HCT116 (cell line): ENCODE data around the gene TESK1. TPM values are rescaled to one million over a fixed set of nuclear protein-coding genes. Genes with fewer than 3 reads are reported as not detected.

Source experiments
- ATAC-seq: fragments of 200-7000 bp; cut with Tn5 transposase; 2 replicates; pipeline ENCODE4 v1.9.1; 2020; ENCODE audit warnings: mild to moderate bottlenecking, moderate library complexity
- BruUV-seq: library from RNA; stranded (reverse); fragments of 400-500 nt; replicated peaks from 2 replicates; lab custom pipeline; 2021; lab: Mats Ljungman, UMichigan
- CTCF ChIA-PET: fragments of 300-600 bp; sonication (Branson Sonifier 250); formaldehyde crosslinking; loops from one replicate; lab custom pipeline; 2021; ENCODE audit warnings: antibody characterized with exemption; lab: Charles Lee
- POLR2A ChIA-PET: fragments of 300-600, 350-600 bp; sonication (Branson Sonifier 250); formaldehyde crosslinking; loops from one replicate; lab custom pipeline; 2021; ENCODE audit warnings: antibody characterized with exemption; lab: Charles Lee
- RAD21 ChIA-PET, 2 experiments: fragments of 300-600 bp; sonication (Branson Sonifier 250); formaldehyde crosslinking; loops; one replicate each; lab custom pipeline; 2023; ENCODE audit warnings: low total read pairs in 2 of 2; ENCODE audit not compliant: uncharacterized antibody in 2 of 2, unreplicated experiment in 2 of 2, low non-redundant PET in 1 of 2; lab: Charles Lee
- DNase-seq: peaks from one replicate; pipeline ENCODE4 v3.0.0-alpha.2; 2010; ENCODE audit warnings: low read depth, low spot score
- H2AFZ ChIP-seq: fragments of 200-600 bp; shearing (Covaris generic), sonication (generic); 2 replicates; pipeline ENCODE4 v1.6.1; 2017; ENCODE audit warnings: low read depth, mixed run types, mixed read lengths, antibody characterized with exemption, low read length; ENCODE audit not compliant: poor library complexity, severe bottlenecking
- H3K27ac ChIP-seq: 2 replicates; pipeline ENCODE4 v1.5.1; 2012; ENCODE audit warnings: low read depth, low read length
- H3K27me3 ChIP-seq: fragments of 200-600 bp; sonication (generic); 2 replicates; pipeline ENCODE4 v1.6.1; 2016; ENCODE audit warnings: mixed run types, low read length, mixed read lengths; ENCODE audit not compliant: insufficient read depth
- H3K36me3 ChIP-seq, 2 experiments: fragments of 200-500 bp in 1 of 2; fragments of 200-600 bp in 1 of 2; sonication (Bioruptor generic) in 1 of 2; sonication (generic) in 1 of 2; 2 replicates each; pipeline versions ENCODE4 v1.5.1 to v1.6.1; 2014 to 2016; ENCODE audit warnings: low read length in 2 of 2, inconsistent platforms in 1 of 2, mixed read lengths in 1 of 2, mixed run types in 1 of 2; ENCODE audit not compliant: insufficient read depth in 2 of 2, control insufficient read depth in 1 of 2
- H3K4me1 ChIP-seq, 2 experiments: fragments of 200-600 bp in 1 of 2; sonication (generic) in 1 of 2; 2 replicates each; pipeline versions ENCODE4 v1.5.1 to v1.6.1; 2012 to 2017; ENCODE audit warnings: low read length in 2 of 2, inconsistent platforms in 1 of 2, mild to moderate bottlenecking in 1 of 2, mixed read lengths in 1 of 2, mixed run types in 1 of 2, moderate library complexity in 1 of 2; ENCODE audit not compliant: insufficient read depth in 2 of 2, control insufficient read depth in 1 of 2
- H3K4me2 ChIP-seq: fragments of 200-600 bp; sonication (generic); 2 replicates; pipeline ENCODE4 v1.6.1; 2017; ENCODE audit warnings: mixed run types, low read length, mixed read lengths
- H3K4me3 ChIP-seq, 2 experiments: fragments of 200-600 bp in 1 of 2; sonication (generic) in 1 of 2; replicated peaks in 1 of 2; 2 replicates each; pipeline ENCODE4 v1.5.1; 2011 to 2016; ENCODE audit warnings: low read length in 2 of 2, control low read depth in 1 of 2, low read depth in 1 of 2, mild to moderate bottlenecking in 1 of 2, mixed read lengths in 1 of 2, mixed run types in 1 of 2
- H3K79me2 ChIP-seq: fragments of 200-600 bp; sonication (generic); 2 replicates; pipeline ENCODE4 v1.6.1; 2017; ENCODE audit warnings: mild to moderate bottlenecking, mixed run types, low read length, moderate library complexity, mixed read lengths; ENCODE audit not compliant: insufficient read depth
- H3K9ac ChIP-seq: fragments of 200-600 bp; sonication (generic); 2 replicates; pipeline ENCODE4 v1.6.1; 2016; ENCODE audit warnings: low read length, mixed read lengths
- H3K9me2 ChIP-seq: fragments of 200-600 bp; sonication (generic), shearing (Covaris generic); 2 replicates; pipeline ENCODE4 v1.6.1; 2017; ENCODE audit warnings: mixed run types, mild to moderate bottlenecking, moderate library complexity; ENCODE audit not compliant: insufficient read depth
- H3K9me3 ChIP-seq, 2 experiments: fragments of 200-500 bp in 1 of 2; fragments of 200-600 bp in 1 of 2; sonication (Bioruptor generic) in 1 of 2; sonication (generic) in 1 of 2; 2 replicates each; pipeline ENCODE4 v1.6.1; 2014 to 2017; ENCODE audit warnings: low read length in 2 of 2, mixed read lengths in 2 of 2, inconsistent platforms in 1 of 2, low read depth in 1 of 2, mild to moderate bottlenecking in 1 of 2, mixed run types in 1 of 2, moderate library complexity in 1 of 2; ENCODE audit not compliant: control insufficient read depth in 1 of 2, insufficient read depth in 1 of 2
- H4K20me1 ChIP-seq: fragments of 200-600 bp; sonication (generic), shearing (Covaris generic); 2 replicates; pipeline ENCODE4 v1.6.1; 2017; ENCODE audit warnings: mixed run types, mild to moderate bottlenecking, moderate library complexity; ENCODE audit not compliant: insufficient read depth
- EZH2phosphoT487 ChIP-seq: fragments of 200-600 bp; IDR thresholded peaks from 2 replicates; pipeline ENCODE4 v1.6.1; 2018; ENCODE audit warnings: antibody characterized with exemption, borderline replicate concordance
- ZNF274 ChIP-seq: fragments of 200-500 bp; sonication (Bioruptor generic); IDR thresholded peaks from 2 replicates; pipeline ENCODE4 v1.6.1; 2014; ENCODE audit warnings: mild to moderate bottlenecking, low read depth, low read length, inconsistent platforms
- intact Hi-C: fragments of 100-400 bp; cut with micrococcal nuclease; formaldehyde crosslinking; loops from 2 replicates; pipeline ENCODE4 v1.10.0; 2022
- total RNA-seq: library from RNA; stranded (reverse); gene quantifications from one replicate; pipeline ENCODE4 v1.2.1, GENCODE V29; 2021; ENCODE audit not compliant: unreplicated experiment
- TF ChIP-seq, protein P1 (sequence below): IDR thresholded peaks from 2 replicates; pipeline ENCODE4 v1.6.1; 2012
- TF ChIP-seq, protein P2 (sequence below), 3 experiments: fragments of 200-600 bp in 1 of 3; sonication (generic) in 1 of 3; IDR thresholded peaks in 2 of 3; conservative IDR thresholded peaks in 1 of 3; 2 replicates each; pipeline ENCODE4 v1.5.1; 2012 to 2017; ENCODE audit warnings: low read depth in 2 of 3, low read length in 2 of 3, antibody characterized with exemption in 1 of 3, borderline replicate concordance in 1 of 3, control low read depth in 1 of 3, mild to moderate bottlenecking in 1 of 3, mixed read lengths in 1 of 3, mixed run types in 1 of 3, moderate library complexity in 1 of 3; ENCODE audit not compliant: insufficient read depth in 1 of 3

The TESK1 gene
- total RNA-seq, 1 experiment from 2014 or later: 26.6 TPM

DNA sequence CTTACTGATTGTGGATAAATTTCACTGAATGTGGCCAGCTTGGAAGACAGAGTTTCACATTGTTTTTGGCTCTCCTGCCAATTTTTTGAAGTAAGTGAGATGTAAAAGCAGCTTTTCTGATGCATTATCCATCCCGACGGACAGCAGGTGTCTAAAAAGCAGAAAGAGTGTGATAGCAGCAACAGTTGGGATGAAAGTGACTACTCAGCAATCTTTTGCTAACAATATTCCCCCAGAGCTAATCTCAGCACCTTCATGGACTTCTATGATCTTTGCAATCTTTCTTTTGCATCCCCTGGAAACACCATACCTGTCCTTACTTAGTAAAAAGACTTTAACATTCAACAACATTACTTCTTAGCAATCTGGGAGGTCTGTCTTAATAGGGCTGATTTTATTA, 7.8 kb downstream of the TESK1 start:
- ATAC-seq (no peak), DNase-seq (no peak)
- H3K4me2 ChIP-seq: no peak overlapping the region
- intact Hi-C loops: no loop called here
- ChIA-PET RAD21 (no interaction called here), CTCF (interaction anchor here (1.1 kb wide), 1 partner anchor 9 kb away, joined by 3 read pairs; no protein-coding TSS in a partner anchor), POLR2A (no interaction called here)
- H2AFZ ChIP-seq: no peak overlapping the region
- no peak overlapping the region for H3K4me3 ChIP-seq
- H3K79me2 ChIP-seq: no peaks in the 10 kb centered on the region
- H3K27me3 ChIP-seq: no peaks in the 10 kb centered on the region
- H3K36me3 ChIP-seq: peaks cover 3 to 10% of the 10 kb centered on the region in 2 experiments; a peak in 3 of 4 replicates
- no peaks in the 10 kb centered on the region for H3K9me2 ChIP-seq
- no TSS peak for BruUV-seq
- no peak for TF ChIP-seq EZH2phosphoT487
- TF ChIP-seq, protein P1, sequence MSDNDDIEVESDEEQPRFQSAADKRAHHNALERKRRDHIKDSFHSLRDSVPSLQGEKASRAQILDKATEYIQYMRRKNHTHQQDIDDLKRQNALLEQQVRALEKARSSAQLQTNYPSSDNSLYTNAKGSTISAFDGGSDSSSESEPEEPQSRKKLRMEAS: no peak
- H3K9me3 ChIP-seq: no peaks in the 10 kb centered on the region
- no peak overlapping the region for H3K9ac ChIP-seq
- H4K20me1 ChIP-seq: no peaks in the 10 kb centered on the region
- no peaks in the 10 kb centered on the region for H3K4me1 ChIP-seq
- H3K27ac ChIP-seq: no peak overlapping the region

DNA sequence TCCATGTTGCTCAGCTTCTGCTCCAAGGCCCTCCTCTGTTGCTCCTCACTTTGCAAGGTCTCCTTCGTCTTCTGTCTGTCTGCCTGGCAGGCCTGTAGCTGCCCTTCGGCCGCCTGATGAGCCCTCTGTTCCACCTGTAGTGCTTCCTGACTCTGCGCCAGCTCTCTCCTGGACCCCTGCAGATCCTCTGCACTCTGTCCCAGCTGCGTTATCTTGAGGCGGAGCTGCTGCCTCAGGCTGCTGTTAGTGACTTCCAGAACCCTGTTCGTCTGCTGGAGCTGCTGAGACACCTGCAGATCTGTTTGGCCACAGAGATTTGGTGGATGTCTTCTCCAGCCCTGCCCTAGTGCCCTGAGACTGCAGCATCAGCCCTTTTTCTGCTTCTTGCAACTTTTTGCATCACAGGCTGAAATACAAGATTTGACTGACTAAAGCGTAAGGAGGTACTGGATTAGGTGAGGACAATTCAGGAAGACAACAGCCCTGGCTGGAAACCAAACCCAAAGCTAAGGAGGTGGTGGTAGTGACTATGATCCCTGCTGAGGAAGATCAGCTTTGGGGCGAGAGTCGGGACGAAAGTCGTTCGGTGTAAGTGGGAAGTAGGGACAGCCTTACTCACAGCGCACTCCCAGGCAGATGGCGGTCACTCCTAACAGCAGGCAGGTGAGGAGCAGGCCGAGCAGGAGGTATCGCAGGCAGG, 11.1 kb downstream of the TESK1 start:
- Histone ChIP-seq H3K9me3 (no peaks in the 10 kb centered on the region), H3K4me3 (no peak overlapping the region), H3K27me3 (no peaks in the 10 kb centered on the region), H3K9me2 (no peaks in the 10 kb centered on the region)
- RAD21 ChIA-PET: no interaction called here
- intact Hi-C loops: no loop called here
- CTCF ChIA-PET: interaction anchor here (1.6 kb wide), 1 partner anchor 12 kb away, joined by 5 read pairs; no protein-coding TSS in a partner anchor
- TF ChIP-seq, protein P2, sequence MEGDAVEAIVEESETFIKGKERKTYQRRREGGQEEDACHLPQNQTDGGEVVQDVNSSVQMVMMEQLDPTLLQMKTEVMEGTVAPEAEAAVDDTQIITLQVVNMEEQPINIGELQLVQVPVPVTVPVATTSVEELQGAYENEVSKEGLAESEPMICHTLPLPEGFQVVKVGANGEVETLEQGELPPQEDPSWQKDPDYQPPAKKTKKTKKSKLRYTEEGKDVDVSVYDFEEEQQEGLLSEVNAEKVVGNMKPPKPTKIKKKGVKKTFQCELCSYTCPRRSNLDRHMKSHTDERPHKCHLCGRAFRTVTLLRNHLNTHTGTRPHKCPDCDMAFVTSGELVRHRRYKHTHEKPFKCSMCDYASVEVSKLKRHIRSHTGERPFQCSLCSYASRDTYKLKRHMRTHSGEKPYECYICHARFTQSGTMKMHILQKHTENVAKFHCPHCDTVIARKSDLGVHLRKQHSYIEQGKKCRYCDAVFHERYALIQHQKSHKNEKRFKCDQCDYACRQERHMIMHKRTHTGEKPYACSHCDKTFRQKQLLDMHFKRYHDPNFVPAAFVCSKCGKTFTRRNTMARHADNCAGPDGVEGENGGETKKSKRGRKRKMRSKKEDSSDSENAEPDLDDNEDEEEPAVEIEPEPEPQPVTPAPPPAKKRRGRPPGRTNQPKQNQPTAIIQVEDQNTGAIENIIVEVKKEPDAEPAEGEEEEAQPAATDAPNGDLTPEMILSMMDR (IDR thresholded peaks at IDR 0.05 in 2 of 3, conservative IDR thresholded peaks at IDR 0.05 in 1 of 3; ENCODE audit: borderline replicate concordance in 1 of 3, insufficient read depth in 1 of 3, low read depth in 2 of 3, low read length in 2 of 3): no peak
- TF ChIP-seq ZNF274: no peak
- TF ChIP-seq, protein P1: no peak
- TF ChIP-seq, all 23 proteins: peak for 0
- H4K20me1 ChIP-seq: no peaks in the 10 kb centered on the region
- H3K36me3 ChIP-seq: no peaks in the 10 kb centered on the region
- DNase-seq (no peak), ATAC-seq (no peak)
- no peaks in the 10 kb centered on the region for H3K79me2 ChIP-seq
- no peak overlapping the region for H3K4me2 ChIP-seq
- no peaks in the 10 kb centered on the region for H3K4me1 ChIP-seq
- POLR2A ChIA-PET: no interaction called here
- no peak overlapping the region for H3K27ac ChIP-seq
- no peak overlapping the region for H3K9ac ChIP-seq
- BruUV-seq: no TSS peak
- no peak overlapping the region for H2AFZ ChIP-seq
